HEK293T (cell line): ENCODE results near the gene SIPA1L3.

ENCODE experiments used
- CTCF ChIA-PET: fragments of 350-600 bp; formaldehyde crosslinking; extraction: SDS; loops from one replicate; lab custom pipeline; 2021; ENCODE audit warnings: antibody characterized with exemption, inconsistent platforms; lab: Yijun Ruan, JAX
- POLR2A ChIA-PET: fragments of 350-600 bp; formaldehyde crosslinking; extraction: SDS; loops from one replicate; lab custom pipeline; 2020; ENCODE audit warnings: antibody characterized with exemption, inconsistent platforms; lab: Yijun Ruan, JAX
- DNase-seq: peaks from one replicate; pipeline ENCODE4 v3.0.0; 2012; ENCODE audit warnings: mixed read lengths; ENCODE audit errors: extremely low spot score
- ARNT ChIP-seq: fragments of 450-650 bp; IDR thresholded peaks from 2 replicates; pipeline ENCODE4 v1.6.1; 2017; ENCODE audit warnings: mild to moderate bottlenecking
- BHLHE40 ChIP-seq: fragments of 450-650 bp; IDR thresholded peaks from 2 replicates; pipeline ENCODE4 v1.6.1; 2016; ENCODE audit warnings: mild to moderate bottlenecking, moderate library complexity, borderline replicate concordance
- CTBP1 ChIP-seq: fragments of 450-650 bp; IDR thresholded peaks from 2 replicates; pipeline ENCODE4 v1.6.1; 2016; ENCODE audit warnings: borderline replicate concordance
- ELF4 ChIP-seq: fragments of 450-650 bp; IDR thresholded peaks from 2 replicates; pipeline ENCODE4 v1.6.1; 2017; ENCODE audit warnings: antibody characterized with exemption
- FOXA1 ChIP-seq: fragments of 450-650 bp; IDR thresholded peaks from 2 replicates; pipeline ENCODE4 v1.6.1; 2016; ENCODE audit warnings: mild to moderate bottlenecking
- FOXK2 ChIP-seq: fragments of 450-650 bp; IDR thresholded peaks from 2 replicates; pipeline ENCODE4 v1.6.1; 2016; ENCODE audit warnings: mild to moderate bottlenecking
- FOXM1 ChIP-seq: fragments of 450-650 bp; IDR thresholded peaks from 2 replicates; pipeline ENCODE4 v1.6.1; 2017; ENCODE audit warnings: mild to moderate bottlenecking, borderline replicate concordance
- HDGF ChIP-seq: fragments of 450-650 bp; IDR thresholded peaks from 2 replicates; pipeline ENCODE4 v1.6.1; 2017; ENCODE audit warnings: antibody characterized with exemption, borderline replicate concordance
- L3MBTL2 ChIP-seq: fragments of 450-650 bp; conservative IDR thresholded peaks from 2 replicates; pipeline ENCODE4 v1.6.1; 2016; ENCODE audit warnings: mild to moderate bottlenecking
- LEF1 ChIP-seq: fragments of 450-650 bp; IDR thresholded peaks from 2 replicates; pipeline ENCODE4 v1.6.1; 2017; ENCODE audit warnings: mild to moderate bottlenecking, borderline replicate concordance
- NFRKB ChIP-seq: fragments of 450-650 bp; IDR thresholded peaks from 2 replicates; pipeline ENCODE4 v1.6.1; 2016; ENCODE audit warnings: mild to moderate bottlenecking, moderate library complexity
- SP1 ChIP-seq: fragments of 450-650 bp; IDR thresholded peaks from 2 replicates; pipeline ENCODE4 v1.6.1; 2017
- SUZ12 ChIP-seq: fragments of 450-650 bp; IDR thresholded peaks from 2 replicates; pipeline ENCODE4 v1.6.1; 2016; ENCODE audit warnings: mild to moderate bottlenecking
- TARDBP ChIP-seq: fragments of 450-650 bp; IDR thresholded peaks from 2 replicates; pipeline ENCODE4 v1.6.1; 2016
- ZNF384 ChIP-seq: fragments of 450-650 bp; IDR thresholded peaks from 2 replicates; pipeline ENCODE4 v1.6.1; 2016
- TF ChIP-seq, protein P1 (sequence below): fragments of 450-650 bp; IDR thresholded peaks from 2 replicates; pipeline ENCODE4 v1.6.1; 2016

The SIPA1L3 gene

DNA sequence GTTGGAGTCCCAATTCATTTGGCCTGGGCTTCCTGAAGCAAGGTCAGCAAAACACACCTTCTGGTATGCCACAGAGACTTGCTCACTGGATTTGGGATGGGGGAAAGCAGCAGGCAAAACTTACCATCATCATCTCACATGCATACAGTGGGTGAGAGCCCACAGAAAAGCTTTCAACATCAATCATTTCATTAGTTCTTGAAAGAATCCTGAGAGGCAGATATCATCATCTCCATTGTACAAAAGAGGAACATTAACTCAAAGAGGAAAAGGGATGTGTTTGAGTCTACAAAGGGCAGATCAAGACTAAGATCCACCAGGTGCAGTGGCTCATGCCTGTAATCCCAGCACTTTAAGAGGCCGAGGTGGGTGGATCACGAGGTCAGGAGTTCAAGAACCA lies 7.0 kb upstream of the SIPA1L3 start:
- CTCF ChIA-PET, result no interaction called here
- POLR2A ChIA-PET, result no interaction called here
- DNase-seq, result no peak
- TF ChIP-seq HDGF, result no peak
- no peak for TF ChIP-seq FOXK2
- TF ChIP-seq ELF4, result no peak
- no peak for TF ChIP-seq NFRKB
- no peak for TF ChIP-seq L3MBTL2
- no peak for TF ChIP-seq SUZ12
- no peak for TF ChIP-seq FOXM1

DNA sequence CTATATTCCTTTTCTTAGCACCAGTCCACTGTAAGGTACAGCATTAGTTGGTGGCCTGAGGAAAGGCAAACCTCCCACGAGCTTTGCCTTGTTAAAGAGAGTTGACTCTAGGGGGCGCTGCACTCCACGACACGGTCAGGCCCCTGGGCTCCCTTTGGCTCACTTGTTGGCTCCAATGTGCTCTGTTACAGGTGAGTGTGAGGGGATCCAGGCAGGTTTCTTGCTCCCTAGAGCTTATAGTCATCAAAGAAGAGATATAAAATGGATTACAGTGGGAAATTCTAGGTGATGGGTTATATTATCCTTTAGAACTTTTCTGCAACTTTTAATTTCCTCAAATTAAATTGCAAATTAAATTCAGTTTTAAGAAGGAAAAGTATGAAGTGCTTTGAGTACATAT lies 4.3 kb upstream of the SIPA1L3 start:
- peak; percentile 72 for DNase-seq
- ChIA-PET CTCF (interaction anchor here (0.6 to 1.2 kb wide), 8 partner anchors 47 to 322 kb away, joined by 3 to 6 read pairs (median 4); no protein-coding TSS in a partner anchor), POLR2A (interaction anchor here (0.6 to 1.7 kb wide), 2 partner anchors 101 to 500 kb away, joined by 4 to 12 read pairs; partner anchors contain the start of gene FAM98C)
- no peak for TF ChIP-seq SUZ12
- no peak for TF ChIP-seq TARDBP
- TF ChIP-seq, protein P1, sequence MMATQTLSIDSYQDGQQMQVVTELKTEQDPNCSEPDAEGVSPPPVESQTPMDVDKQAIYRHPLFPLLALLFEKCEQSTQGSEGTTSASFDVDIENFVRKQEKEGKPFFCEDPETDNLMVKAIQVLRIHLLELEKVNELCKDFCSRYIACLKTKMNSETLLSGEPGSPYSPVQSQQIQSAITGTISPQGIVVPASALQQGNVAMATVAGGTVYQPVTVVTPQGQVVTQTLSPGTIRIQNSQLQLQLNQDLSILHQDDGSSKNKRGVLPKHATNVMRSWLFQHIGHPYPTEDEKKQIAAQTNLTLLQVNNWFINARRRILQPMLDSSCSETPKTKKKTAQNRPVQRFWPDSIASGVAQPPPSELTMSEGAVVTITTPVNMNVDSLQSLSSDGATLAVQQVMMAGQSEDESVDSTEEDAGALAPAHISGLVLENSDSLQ, result no peak
- no peak for TF ChIP-seq CTBP1
- no peak for TF ChIP-seq ELF4
- TF ChIP-seq FOXM1, result no peak
- no peak for TF ChIP-seq FOXA1
- no peak for TF ChIP-seq HDGF
- no peak for TF ChIP-seq FOXK2
- TF ChIP-seq L3MBTL2, result no peak
- no peak for TF ChIP-seq ARNT
- no peak for TF ChIP-seq NFRKB
- TF ChIP-seq BHLHE40, result no peak
- no peak for TF ChIP-seq ZNF384
- no peak for TF ChIP-seq LEF1

DNA sequence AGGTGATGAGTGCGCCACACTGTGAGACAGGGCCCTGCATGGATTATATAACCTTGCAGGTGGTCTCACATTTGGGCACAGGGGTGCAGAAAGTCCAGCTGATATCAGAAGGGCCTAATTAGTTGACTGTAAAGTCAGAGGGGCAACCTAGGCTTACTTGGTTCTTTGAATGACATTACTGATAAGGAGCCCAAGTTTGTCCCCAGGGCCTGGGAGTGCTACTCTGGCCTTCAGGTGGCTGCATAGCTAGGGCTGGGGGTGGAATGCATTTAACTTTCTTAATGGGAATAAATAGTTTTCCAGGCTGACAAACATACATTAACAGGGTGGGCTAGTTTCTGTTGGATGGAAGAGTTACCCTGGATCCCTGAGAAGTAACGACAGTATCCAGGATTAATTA lies 3.9 kb upstream of the SIPA1L3 start:
- DNase-seq, result no peak
- POLR2A ChIA-PET, result interaction anchor here (1.7 kb wide), 1 partner anchor 101 kb away, joined by 12 read pairs; no protein-coding TSS in a partner anchor
- TF ChIP-seq ELF4, result no peak
- no peak for TF ChIP-seq SP1
- no peak for TF ChIP-seq TARDBP
- no peak for TF ChIP-seq FOXA1
- no peak for TF ChIP-seq ARNT
- TF ChIP-seq FOXK2, result no peak
- no peak for TF ChIP-seq BHLHE40
- TF ChIP-seq NFRKB, result no peak
- no peak for TF ChIP-seq FOXM1
- TF ChIP-seq SUZ12, result no peak
- TF ChIP-seq ZNF384, result no peak
- no peak for TF ChIP-seq HDGF
- TF ChIP-seq LEF1, result no peak
- no peak for TF ChIP-seq CTBP1
- no peak for TF ChIP-seq L3MBTL2
- TF ChIP-seq, protein P1, result no peak
- CTCF ChIA-PET, result interaction anchor here (1.2 kb wide), 2 partner anchors 84 to 322 kb away, joined by 4 to 6 read pairs; no protein-coding TSS in a partner anchor

DNA sequence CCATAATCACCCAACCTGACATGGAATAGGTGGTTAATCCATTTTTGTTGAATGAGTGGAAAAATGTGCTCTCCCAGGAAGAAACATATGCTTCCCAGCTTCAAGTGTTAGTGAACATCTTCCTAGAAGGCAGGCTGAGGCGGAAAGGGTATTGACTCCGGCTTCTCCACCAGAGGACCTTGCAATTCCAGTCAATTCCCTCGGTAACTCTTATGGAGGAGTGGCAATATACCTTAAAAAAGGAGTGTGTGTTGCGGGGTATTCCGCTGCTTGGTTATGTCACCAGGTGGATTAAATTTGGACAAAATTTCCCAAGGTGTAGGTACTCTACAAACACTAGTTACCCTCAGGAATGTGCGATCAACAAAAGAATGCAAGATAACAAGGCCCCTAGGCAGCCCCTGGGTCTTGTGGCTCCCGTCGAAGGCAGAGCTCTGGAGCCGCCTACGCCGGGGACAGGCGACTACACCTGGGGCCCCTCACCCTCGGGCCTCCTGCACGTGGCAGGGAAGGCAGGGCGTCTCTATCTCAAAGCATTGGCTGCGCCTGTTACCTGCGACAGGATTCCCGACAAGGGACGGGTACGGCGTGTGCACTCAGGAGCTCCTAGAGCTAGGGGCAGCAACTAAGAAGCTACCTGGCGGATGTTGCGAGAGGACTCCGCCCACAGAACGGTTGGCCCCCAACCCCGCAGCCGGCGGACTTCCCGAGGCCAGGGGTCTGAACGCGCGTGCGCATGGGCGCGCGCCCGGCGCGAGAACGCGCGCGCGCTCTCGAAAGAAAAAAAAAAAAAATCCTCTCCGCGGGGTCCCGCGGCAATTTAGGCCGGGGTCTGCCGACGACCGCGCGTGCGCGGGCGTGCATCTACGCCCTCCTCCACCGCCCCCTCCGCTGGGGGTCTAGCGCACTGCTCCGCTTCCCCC lies 801 bp upstream of the SIPA1L3 start, which contains the start of gene WDR87:
Gene WDR87 (minus strand): TSS at position 649 of the 923 bp plus-strand sequence. CDS start 8,355 bp downstream, outside the sequence.
- POLR2A ChIA-PET, result interaction anchor here (0.5 to 3.4 kb wide), 21 partner anchors 12 to 536 kb away, joined by 3 to 39 read pairs (median 4); partner anchors contain the start of genes ZNF527, ZNF540, ZNF571 and ZNF573
- CTCF ChIA-PET, result no interaction called here
- peak; percentile 97 for TF ChIP-seq ZNF384
- TF ChIP-seq L3MBTL2, result peak; percentile 83
- no peak for TF ChIP-seq HDGF
- DNase-seq, result peak; percentile 66

DNA sequence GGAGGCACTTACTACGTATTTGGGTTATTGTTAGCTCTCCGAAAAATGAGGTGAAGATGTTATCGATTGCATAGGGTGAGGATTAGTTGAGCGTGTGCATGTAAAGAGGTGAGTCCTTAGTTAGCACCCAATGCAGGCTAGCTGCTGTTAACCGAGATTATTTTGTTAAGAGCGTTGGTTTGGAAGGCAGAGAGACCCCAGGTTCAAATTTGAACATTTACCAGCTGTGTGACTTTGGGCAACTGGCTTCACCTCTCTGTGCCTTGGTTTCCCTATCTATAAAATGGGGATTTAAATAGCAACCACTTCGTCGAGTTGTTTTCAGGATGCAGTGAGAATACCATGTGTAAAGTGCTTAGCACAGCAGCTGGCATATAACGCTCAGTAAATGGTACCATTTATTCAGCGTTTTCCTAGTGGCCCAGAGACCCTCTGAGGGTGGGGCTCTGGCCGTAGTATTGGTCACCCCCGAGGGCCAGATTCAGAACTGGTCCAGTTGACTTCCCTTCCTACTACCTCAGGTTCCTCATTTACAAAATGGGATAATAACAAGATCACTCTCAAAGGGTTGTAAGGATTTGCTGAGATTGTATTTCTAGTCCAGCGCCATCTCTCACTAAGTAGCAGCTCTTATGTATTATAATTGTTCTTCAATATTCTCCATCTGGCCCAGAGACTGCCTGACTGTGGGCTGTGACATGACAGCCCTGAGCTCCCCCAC lies 887 bp downstream of the SIPA1L3 start:
- DNase-seq, result no peak
- ChIA-PET CTCF (interaction anchor here (0.7 kb wide), 1 partner anchor 736 kb away, joined by 3 read pairs; no protein-coding TSS in a partner anchor), POLR2A (interaction anchor here (1.0 to 3.4 kb wide), 8 partner anchors 11 to 330 kb away, joined by 3 to 39 read pairs (median 4); no protein-coding TSS in a partner anchor)
- TF ChIP-seq NFRKB, result no peak
- TF ChIP-seq, protein P1, result no peak
- TF ChIP-seq FOXK2, result no peak
- no peak for TF ChIP-seq SP1
- no peak for TF ChIP-seq ARNT
- no peak for TF ChIP-seq CTBP1
- TF ChIP-seq SUZ12, result no peak
- no peak for TF ChIP-seq LEF1
- TF ChIP-seq ELF4, result no peak
- no peak for TF ChIP-seq L3MBTL2
- TF ChIP-seq TARDBP, result no peak
- TF ChIP-seq BHLHE40, result no peak
- no peak for TF ChIP-seq HDGF
- TF ChIP-seq FOXM1, result no peak
- TF ChIP-seq FOXA1, result no peak
- no peak for TF ChIP-seq ZNF384
